GM12878 (cell line): ENCODE measurements around the gene SLC66A3. TPM values are rescaled to one million over a fixed set of nuclear protein-coding genes. Genes with fewer than 3 reads are reported as not detected.

ENCODE experiments used
- ATAC-seq: fragments of 200-7000 bp; cut with Tn5 transposase; 3 replicates; pipeline ENCODE4 v1.9.1; 2020; ENCODE audit warnings: mild to moderate bottlenecking, moderate library complexity
- BruUV-seq: library from RNA; stranded (reverse); fragments of 400-500 nt; replicated peaks from 2 replicates; lab custom pipeline; 2021; lab: Mats Ljungman, UMichigan
- CTCF ChIA-PET: fragments of 300-600 bp; sonication (Branson Sonifier 250); formaldehyde crosslinking; extraction: SDS; loops from one replicate; lab custom pipeline; 2021; ENCODE audit warnings: inconsistent platforms; lab: Yijun Ruan, JAX
- POLR2A ChIA-PET: fragments of 350-600 bp; formaldehyde crosslinking; extraction: SDS; loops from one replicate; lab custom pipeline; 2021; ENCODE audit warnings: inconsistent platforms; lab: Charles Lee
- RAD21 ChIA-PET: fragments of 300-600 bp; sonication (Branson Sonifier 250); formaldehyde crosslinking; loops from one replicate; lab custom pipeline; 2023; ENCODE audit warnings: antibody characterized with exemption; ENCODE audit not compliant: unreplicated experiment; lab: Charles Lee
- SMC1A ChIA-PET: fragments of 300-600 bp; sonication (Branson Sonifier 250); formaldehyde crosslinking; loops from one replicate; lab custom pipeline; 2023; ENCODE audit not compliant: unreplicated experiment, uncharacterized antibody; lab: Charles Lee
- DNase-seq: peaks from one replicate; pipeline ENCODE4 v3.0.0-alpha.2; 2011; ENCODE audit warnings: low read depth, low spot score
- FAIRE-seq: peaks from 3 replicates; lab custom pipeline; 2011; peaks lifted over from hg19 to GRCh38; lab: Jason Lieb, UNC
- H2AFZ ChIP-seq: 2 replicates; pipeline ENCODE4 v1.6.0; 2011; ENCODE audit warnings: low read depth, low read length, control low read depth; ENCODE audit not compliant: control insufficient read depth
- H3K27ac ChIP-seq: 2 replicates; pipeline ENCODE4 v1.5.1; 2011; ENCODE audit warnings: control low read depth; ENCODE audit not compliant: control insufficient read depth, insufficient read depth
- H3K27me3 ChIP-seq, 2 experiments: replicated peaks in 1 of 2; 2 replicates each; pipeline versions ENCODE4 v1.6.0 to v1.6.1; 2011; ENCODE audit warnings: low read length in 1 of 2; ENCODE audit not compliant: control insufficient read depth in 2 of 2, insufficient read depth in 2 of 2
- H3K36me3 ChIP-seq, 2 experiments: 2 replicates each; pipeline ENCODE4 v1.5.1; 2011; ENCODE audit warnings: low read length in 1 of 2; ENCODE audit not compliant: control insufficient read depth in 2 of 2, insufficient read depth in 2 of 2
- H3K4me1 ChIP-seq: 2 replicates; pipeline ENCODE4 v1.6.1; 2011; ENCODE audit warnings: mild to moderate bottlenecking, low read length, moderate library complexity, mixed read lengths; ENCODE audit not compliant: control insufficient read depth, insufficient read depth
- H3K4me2 ChIP-seq: 2 replicates; pipeline ENCODE4 v1.6.0; 2011; ENCODE audit warnings: control low read depth; ENCODE audit not compliant: control insufficient read depth, insufficient read depth
- H3K4me3 ChIP-seq: fragments of 200-600 bp; sonication (generic); 2 replicates; pipeline ENCODE4 v1.5.1; 2016
- H3K79me2 ChIP-seq: 2 replicates; pipeline ENCODE4 v1.6.0; 2011; ENCODE audit warnings: low read length; ENCODE audit not compliant: control insufficient read depth, insufficient read depth
- H3K9ac ChIP-seq: 2 replicates; pipeline ENCODE4 v1.8.0; 2011; ENCODE audit warnings: low read length, control low read depth, mixed read lengths; ENCODE audit not compliant: control insufficient read depth, insufficient read depth
- H3K9me3 ChIP-seq: replicated peaks from 3 replicates; pipeline ENCODE4 v1.5.1; 2011; ENCODE audit warnings: mild to moderate bottlenecking, low read length; ENCODE audit not compliant: control insufficient read depth, insufficient read depth
- H4K20me1 ChIP-seq: 2 replicates; pipeline ENCODE4 v1.6.0; 2011; ENCODE audit not compliant: control insufficient read depth, insufficient read depth
- WGBS: methylation state at CpG from one replicate; pipeline ENCODE4 v1.1.6; 2016; ENCODE audit warnings: low lambda C conversion rate; ENCODE audit not compliant: insufficient replicate concordance, insufficient coverage; ENCODE audit errors: missing lambda C conversion rate; 5-methylcytosine and 5-hydroxymethylcytosine counted together
- in situ Hi-C: fragments of 300-500 bp; cut with MboI; formaldehyde crosslinking; loops from 9 replicates; pipeline ENCODE4 v1.14.3; 2018; ENCODE audit warnings: mixed read lengths
- intact Hi-C: fragments of 100-400 bp; cut with micrococcal nuclease; formaldehyde crosslinking; loops from one replicate; pipeline ENCODE4 v1.14.2; 2022; ENCODE audit not compliant: unreplicated experiment
- polyA plus RNA-seq, 11 experiments: library from polyadenylated mRNA; depleted of rRNA in 4 of 11; unstranded in 6 of 11; stranded (reverse) in 5 of 11; fragments of >200 nt; fragmentation: Nextera tagmentation in 4 of 11; fragmentation: Illumina TruSeq in 1 of 11; extraction: Ambion mirVana in 4 of 11; extraction: Trizol in 1 of 11; gene quantifications; 1 replicate in 1 of 11; 2 replicates in 10 of 11; pipeline versions ENCODE4 v1.2.1 to v1.2.3, GENCODE V29; 2011 to 2016; ENCODE audit warnings: inconsistent platforms in 2 of 11, missing spikeins in 2 of 11, low read depth in 1 of 11
- total RNA-seq, 4 experiments: library from RNA; depleted of rRNA in 3 of 4; stranded (reverse); fragments of >200 nt in 3 of 4; fragmentation: Illumina TruSeq in 1 of 4; extraction: Trizol in 1 of 4; gene quantifications; 2 replicates each; pipeline versions ENCODE4 v1.2.1 to v1.2.3, GENCODE V29; 2013 to 2021
- TF ChIP-seq, protein P1 (sequence below): fragments of 450-650 bp; IDR thresholded peaks from 2 replicates; pipeline ENCODE4 v1.6.1; 2017; ENCODE audit warnings: mild to moderate bottlenecking, moderate library complexity
- TF ChIP-seq, protein P2 (sequence below): fragments of 450-650 bp; IDR thresholded peaks from 2 replicates; pipeline ENCODE4 v1.6.1; 2017; ENCODE audit warnings: low read depth, mild to moderate bottlenecking, moderate library complexity

SLC66A3 gene
- total and polyA plus RNA-seq, 10 of the 15 experiments (the other 5 are each of a cell fraction or from before 2014, with no cell fraction given): 1.4 to 14.2 (median 6.4) TPM

GRCh38 chr2:11127761-11128160 lies 27.5 kb upstream of the SLC66A3 start:
- Histone ChIP-seq H3K79me2 (no peaks in the 10 kb centered on the region), H3K4me2 (no peak overlapping the region), H3K4me3 (no peak overlapping the region), H3K9ac (no peak overlapping the region), H3K4me1 (peaks cover 8% of the 10 kb centered on the region), H3K27me3 (no peaks in the 10 kb centered on the region; a peak in 2 of 4 replicates), H3K36me3 (no peaks in the 10 kb centered on the region), H3K27ac (no peak overlapping the region), H4K20me1 (no peaks in the 10 kb centered on the region), H2AFZ (no peak overlapping the region), H3K9me3 (no peaks in the 10 kb centered on the region)
- ChIA-PET POLR2A (no interaction called here), RAD21 (no interaction called here), CTCF (interaction anchor here (5.0 kb wide), 1 partner anchor 296 kb away, joined by 42 read pairs; no protein-coding TSS in a partner anchor), SMC1A (no interaction called here)
- WGBS: 20% methylated on average over 5 of the region's 5 CpGs
- DNase-seq: no peak
- no TSS peak for BruUV-seq
- in situ Hi-C loops (no loop called here), intact Hi-C loops (loop anchor here (10.0 kb wide), 1 partner anchor 53 kb away; no protein-coding TSS in a partner anchor)
- no peak for ATAC-seq
- FAIRE-seq: no peak
- TF ChIP-seq, protein P1, sequence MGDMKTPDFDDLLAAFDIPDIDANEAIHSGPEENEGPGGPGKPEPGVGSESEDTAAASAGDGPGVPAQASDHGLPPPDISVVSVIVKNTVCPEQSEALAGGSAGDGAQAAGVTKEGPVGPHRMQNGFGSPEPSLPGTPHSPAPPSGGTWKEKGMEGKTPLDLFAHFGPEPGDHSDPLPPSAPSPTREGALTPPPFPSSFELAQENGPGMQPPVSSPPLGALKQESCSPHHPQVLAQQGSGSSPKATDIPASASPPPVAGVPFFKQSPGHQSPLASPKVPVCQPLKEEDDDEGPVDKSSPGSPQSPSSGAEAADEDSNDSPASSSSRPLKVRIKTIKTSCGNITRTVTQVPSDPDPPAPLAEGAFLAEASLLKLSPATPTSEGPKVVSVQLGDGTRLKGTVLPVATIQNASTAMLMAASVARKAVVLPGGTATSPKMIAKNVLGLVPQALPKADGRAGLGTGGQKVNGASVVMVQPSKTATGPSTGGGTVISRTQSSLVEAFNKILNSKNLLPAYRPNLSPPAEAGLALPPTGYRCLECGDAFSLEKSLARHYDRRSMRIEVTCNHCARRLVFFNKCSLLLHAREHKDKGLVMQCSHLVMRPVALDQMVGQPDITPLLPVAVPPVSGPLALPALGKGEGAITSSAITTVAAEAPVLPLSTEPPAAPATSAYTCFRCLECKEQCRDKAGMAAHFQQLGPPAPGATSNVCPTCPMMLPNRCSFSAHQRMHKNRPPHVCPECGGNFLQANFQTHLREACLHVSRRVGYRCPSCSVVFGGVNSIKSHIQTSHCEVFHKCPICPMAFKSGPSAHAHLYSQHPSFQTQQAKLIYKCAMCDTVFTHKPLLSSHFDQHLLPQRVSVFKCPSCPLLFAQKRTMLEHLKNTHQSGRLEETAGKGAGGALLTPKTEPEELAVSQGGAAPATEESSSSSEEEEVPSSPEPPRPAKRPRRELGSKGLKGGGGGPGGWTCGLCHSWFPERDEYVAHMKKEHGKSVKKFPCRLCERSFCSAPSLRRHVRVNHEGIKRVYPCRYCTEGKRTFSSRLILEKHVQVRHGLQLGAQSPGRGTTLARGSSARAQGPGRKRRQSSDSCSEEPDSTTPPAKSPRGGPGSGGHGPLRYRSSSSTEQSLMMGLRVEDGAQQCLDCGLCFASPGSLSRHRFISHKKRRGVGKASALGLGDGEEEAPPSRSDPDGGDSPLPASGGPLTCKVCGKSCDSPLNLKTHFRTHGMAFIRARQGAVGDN: no peak
- TF ChIP-seq, protein P2, sequence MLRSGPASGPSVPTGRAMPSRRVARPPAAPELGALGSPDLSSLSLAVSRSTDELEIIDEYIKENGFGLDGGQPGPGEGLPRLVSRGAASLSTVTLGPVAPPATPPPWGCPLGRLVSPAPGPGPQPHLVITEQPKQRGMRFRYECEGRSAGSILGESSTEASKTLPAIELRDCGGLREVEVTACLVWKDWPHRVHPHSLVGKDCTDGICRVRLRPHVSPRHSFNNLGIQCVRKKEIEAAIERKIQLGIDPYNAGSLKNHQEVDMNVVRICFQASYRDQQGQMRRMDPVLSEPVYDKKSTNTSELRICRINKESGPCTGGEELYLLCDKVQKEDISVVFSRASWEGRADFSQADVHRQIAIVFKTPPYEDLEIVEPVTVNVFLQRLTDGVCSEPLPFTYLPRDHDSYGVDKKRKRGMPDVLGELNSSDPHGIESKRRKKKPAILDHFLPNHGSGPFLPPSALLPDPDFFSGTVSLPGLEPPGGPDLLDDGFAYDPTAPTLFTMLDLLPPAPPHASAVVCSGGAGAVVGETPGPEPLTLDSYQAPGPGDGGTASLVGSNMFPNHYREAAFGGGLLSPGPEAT: no peak
